Measurements from ENCODE around the gene RFX7. TPM values are rescaled to one million over a fixed set of nuclear protein-coding genes. Genes with fewer than 3 reads are reported as not detected.

Gene RFX7
- total and polyA plus RNA-seq, 4 donors = 2.6 to 14.8 (median 7.2) TPM

- no peak overlapping the region for H3K4me3 ChIP-seq
- TF ChIP-seq CTCF (IDR thresholded peaks at IDR 0.05; ENCODE audit: control extremely low read depth, extremely low read depth) = no peak
- no peaks in the 10 kb centered on the region for H3K4me1 ChIP-seq (ENCODE audit: control insufficient read depth in 5 of 5, insufficient read depth in 5 of 5, low read length in 5 of 5)
- peaks cover 0 to 14% (median 4%) of the 10 kb centered on the region in 4 donors for H3K9me3 ChIP-seq (ENCODE audit: control insufficient read depth in 4 of 4, insufficient read depth in 3 of 4, low read length in 3 of 4)
- peaks cover 0 to 9% (median 2%) of the 10 kb centered on the region in 4 donors for H3K36me3 ChIP-seq (ENCODE audit: control insufficient read depth in 4 of 4, insufficient read depth in 4 of 4, low read length in 4 of 4)
- no peaks in the 10 kb centered on the region for H3K27me3 ChIP-seq (ENCODE audit: control insufficient read depth in 3 of 3, insufficient read depth in 3 of 3, low read length in 2 of 3)
- H3K9ac ChIP-seq (ENCODE audit: insufficient read depth in 1 of 2, low read length in 2 of 2) = no peak overlapping the region
- no peak overlapping the region for H3K27ac ChIP-seq (ENCODE audit: low read depth in 1 of 2, low read length in 1 of 2)
- ATAC-seq (ENCODE audit: insufficient read depth, low FRiP score) (no peak), DNase-seq (peak in 1 of 3 donors; percentile 8)
- WGBS, 2 donors = 98 to 99% methylated on average over 3 of the region's 3 CpGs
Measured at GRCh38 chr15:56222302-56222701, 21.4 kb downstream of the RFX7 start.

GRCh38 chr15:56217341-56217740 lies 26.3 kb downstream of the RFX7 start:
- no peak for TF ChIP-seq CTCF (IDR thresholded peaks at IDR 0.05; ENCODE audit: control extremely low read depth, extremely low read depth)
- ATAC-seq (ENCODE audit: insufficient read depth, low FRiP score) = no peak

GRCh38 chr15:56215769-56216168 lies 27.9 kb downstream of the RFX7 start:
- Histone ChIP-seq H3K4me1 (ENCODE audit: control insufficient read depth in 5 of 5, insufficient read depth in 5 of 5, low read length in 5 of 5) (no peaks in the 10 kb centered on the region), H3K4me3 (no peak overlapping the region), H3K36me3 (ENCODE audit: control insufficient read depth in 4 of 4, insufficient read depth in 4 of 4, low read length in 4 of 4) (peaks cover 0 to 11% (median 3%) of the 10 kb centered on the region in 4 donors), H3K9me3 (ENCODE audit: control insufficient read depth in 4 of 4, insufficient read depth in 3 of 4, low read length in 3 of 4) (peaks cover 0 to 1% (median 0%) of the 10 kb centered on the region in 4 donors), H3K27ac (ENCODE audit: low read depth in 1 of 2, low read length in 1 of 2) (no peak overlapping the region), H3K27me3 (ENCODE audit: control insufficient read depth in 3 of 3, insufficient read depth in 3 of 3, low read length in 2 of 3) (no peaks in the 10 kb centered on the region), H3K9ac (ENCODE audit: insufficient read depth in 1 of 2, low read length in 2 of 2) (no peak overlapping the region)
- DNase-seq (no peak), ATAC-seq (ENCODE audit: insufficient read depth, low FRiP score) (no peak)
- TF ChIP-seq CTCF (IDR thresholded peaks at IDR 0.05; ENCODE audit: control extremely low read depth, extremely low read depth) = no peak
- 57 to 92% methylated on average over 1 of the region's 1 CpG for WGBS, 2 donors

More at GRCh38 chr15:56217341-56217740, 26.3 kb downstream of the RFX7 start:
- no peaks in the 10 kb centered on the region for H3K27me3 ChIP-seq (ENCODE audit: control insufficient read depth in 3 of 3, insufficient read depth in 3 of 3, low read length in 2 of 3)
- no peak for DNase-seq
- H3K9me3 ChIP-seq (ENCODE audit: control insufficient read depth in 4 of 4, insufficient read depth in 3 of 4, low read length in 3 of 4) = peaks cover 0 to 8% (median 1%) of the 10 kb centered on the region in 4 donors
- H3K27ac ChIP-seq (ENCODE audit: low read depth in 1 of 2, low read length in 1 of 2) = no peak overlapping the region
- no peaks in the 10 kb centered on the region for H3K4me1 ChIP-seq (ENCODE audit: control insufficient read depth in 5 of 5, insufficient read depth in 5 of 5, low read length in 5 of 5)
- H3K4me3 ChIP-seq = no peak overlapping the region
- no peak overlapping the region for H3K9ac ChIP-seq (ENCODE audit: insufficient read depth in 1 of 2, low read length in 2 of 2)
- H3K36me3 ChIP-seq (ENCODE audit: control insufficient read depth in 4 of 4, insufficient read depth in 4 of 4, low read length in 4 of 4) = peaks cover 0 to 5% (median 2%) of the 10 kb centered on the region in 4 donors

- Histone ChIP-seq H3K9me3 (ENCODE audit: control insufficient read depth in 4 of 4, insufficient read depth in 3 of 4, low read length in 3 of 4) (peaks cover 0 to 1% (median 0%) of the 10 kb centered on the region in 4 donors), H3K36me3 (ENCODE audit: control insufficient read depth in 4 of 4, insufficient read depth in 4 of 4, low read length in 4 of 4) (peaks cover 0 to 16% (median 3%) of the 10 kb centered on the region in 4 donors), H3K9ac (ENCODE audit: insufficient read depth in 1 of 2, low read length in 2 of 2) (no peak overlapping the region), H3K4me1 (ENCODE audit: control insufficient read depth in 5 of 5, insufficient read depth in 5 of 5, low read length in 5 of 5) (peaks cover 0 to 5% (median 0%) of the 10 kb centered on the region in 5 donors), H3K4me3 (no peak overlapping the region), H3K27ac (ENCODE audit: low read depth in 1 of 2, low read length in 1 of 2) (no peak overlapping the region), H3K27me3 (ENCODE audit: control insufficient read depth in 3 of 3, insufficient read depth in 3 of 3, low read length in 2 of 3) (no peaks in the 10 kb centered on the region)
- no peak for ATAC-seq (ENCODE audit: insufficient read depth, low FRiP score)
- no peak for DNase-seq
- WGBS, 2 donors = 95 to 98% methylated on average over 4 of the region's 4 CpGs
- TF ChIP-seq CTCF (IDR thresholded peaks at IDR 0.05; ENCODE audit: control extremely low read depth, extremely low read depth) = no peak
Measured at GRCh38 chr15:56211960-56212550, 31.6 kb downstream of the RFX7 start.

Data from lung (tissue), 12 donors.